Suprapubic skin (tissue), 4 donors: Measurements from ENCODE around the gene GIPC1.
"Not testable (repeated sequence)": the region's sequence is repeated elsewhere in the genome, so short reads cannot be mapped to it uniquely, and the experiment has no call there.

Source experiments
- EP300 ChIP-seq: sonication (generic); formaldehyde crosslinking; IDR thresholded peaks from one replicate; pipeline ENCODE4 v1.6.1; 2017; ENCODE audit warnings: antibody characterized with exemption
- POLR2A ChIP-seq, 2 donors: fragments of 450-650 bp; IDR thresholded peaks; one replicate each; pipeline ENCODE4 v1.6.1; 2017; ENCODE audit warnings: antibody characterized with exemption in 2 of 2, mild to moderate bottlenecking in 2 of 2, moderate library complexity in 2 of 2
- POLR2AphosphoS5 ChIP-seq, 3 donors: sonication (generic); formaldehyde crosslinking; IDR thresholded peaks; one replicate each; pipeline ENCODE4 v1.6.1; 2017; ENCODE audit warnings: antibody characterized with exemption in 3 of 3
- TF ChIP-seq, protein P1 (sequence below), 2 donors: fragments of 200-600 bp in 1 of 2; fragments of 450-650 bp in 1 of 2; sonication (generic) in 1 of 2; IDR thresholded peaks; one replicate each; pipeline ENCODE4 v1.5.1; 2016 to 2019; ENCODE audit warnings: antibody characterized with exemption in 2 of 2, mild to moderate bottlenecking in 1 of 2, moderate library complexity in 1 of 2

DNA sequence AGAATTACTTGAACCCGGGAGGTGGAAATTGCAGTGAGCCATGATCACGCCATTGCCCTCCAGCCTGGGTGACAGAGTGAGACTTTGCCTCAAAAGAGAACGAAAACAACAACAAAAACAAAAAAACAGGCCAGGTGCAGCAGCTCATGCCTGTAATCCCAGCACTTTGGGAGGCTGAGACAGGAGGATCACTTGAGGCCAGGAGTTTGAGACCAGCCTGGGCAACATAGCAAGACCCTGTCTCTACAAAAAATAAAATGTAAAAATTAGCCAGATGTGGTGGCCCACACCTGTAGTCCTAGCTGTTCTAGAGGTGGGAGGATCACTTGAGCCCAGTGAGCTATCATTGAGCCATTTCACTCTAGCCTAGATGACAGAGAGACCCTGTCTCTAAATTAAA, 43.6 kb downstream of the GIPC1 start:
- TF ChIP-seq, protein P1, sequence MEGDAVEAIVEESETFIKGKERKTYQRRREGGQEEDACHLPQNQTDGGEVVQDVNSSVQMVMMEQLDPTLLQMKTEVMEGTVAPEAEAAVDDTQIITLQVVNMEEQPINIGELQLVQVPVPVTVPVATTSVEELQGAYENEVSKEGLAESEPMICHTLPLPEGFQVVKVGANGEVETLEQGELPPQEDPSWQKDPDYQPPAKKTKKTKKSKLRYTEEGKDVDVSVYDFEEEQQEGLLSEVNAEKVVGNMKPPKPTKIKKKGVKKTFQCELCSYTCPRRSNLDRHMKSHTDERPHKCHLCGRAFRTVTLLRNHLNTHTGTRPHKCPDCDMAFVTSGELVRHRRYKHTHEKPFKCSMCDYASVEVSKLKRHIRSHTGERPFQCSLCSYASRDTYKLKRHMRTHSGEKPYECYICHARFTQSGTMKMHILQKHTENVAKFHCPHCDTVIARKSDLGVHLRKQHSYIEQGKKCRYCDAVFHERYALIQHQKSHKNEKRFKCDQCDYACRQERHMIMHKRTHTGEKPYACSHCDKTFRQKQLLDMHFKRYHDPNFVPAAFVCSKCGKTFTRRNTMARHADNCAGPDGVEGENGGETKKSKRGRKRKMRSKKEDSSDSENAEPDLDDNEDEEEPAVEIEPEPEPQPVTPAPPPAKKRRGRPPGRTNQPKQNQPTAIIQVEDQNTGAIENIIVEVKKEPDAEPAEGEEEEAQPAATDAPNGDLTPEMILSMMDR (IDR thresholded peaks at IDR 0.05), result not testable (repeated sequence)
- TF ChIP-seq POLR2AphosphoS5 (IDR thresholded peaks at IDR 0.05); POLR2A (IDR thresholded peaks at IDR 0.05); EP300: not testable (repeated sequence)
